HCT116 (cell line): ENCODE measurements around the gene XYLT1. TPM values are rescaled to one million over a fixed set of nuclear protein-coding genes. Genes with fewer than 3 reads are reported as not detected.

Source experiments
- ATAC-seq: fragments of 200-7000 bp; cut with Tn5 transposase; 2 replicates; pipeline ENCODE4 v1.9.1; 2020; ENCODE audit warnings: mild to moderate bottlenecking, moderate library complexity
- BruUV-seq: library from RNA; stranded (reverse); fragments of 400-500 nt; replicated peaks from 2 replicates; lab custom pipeline; 2021; lab: Mats Ljungman, UMichigan
- CTCF ChIA-PET: fragments of 300-600 bp; sonication (Branson Sonifier 250); formaldehyde crosslinking; loops from one replicate; lab custom pipeline; 2021; ENCODE audit warnings: antibody characterized with exemption; lab: Charles Lee
- POLR2A ChIA-PET: fragments of 300-600, 350-600 bp; sonication (Branson Sonifier 250); formaldehyde crosslinking; loops from one replicate; lab custom pipeline; 2021; ENCODE audit warnings: antibody characterized with exemption; lab: Charles Lee
- RAD21 ChIA-PET, 2 experiments: fragments of 300-600 bp; sonication (Branson Sonifier 250); formaldehyde crosslinking; loops; one replicate each; lab custom pipeline; 2023; ENCODE audit warnings: low total read pairs in 2 of 2; ENCODE audit not compliant: uncharacterized antibody in 2 of 2, unreplicated experiment in 2 of 2, low non-redundant PET in 1 of 2; lab: Charles Lee
- DNase-seq: peaks from one replicate; pipeline ENCODE4 v3.0.0-alpha.2; 2010; ENCODE audit warnings: low read depth, low spot score
- H2AFZ ChIP-seq: fragments of 200-600 bp; shearing (Covaris generic), sonication (generic); 2 replicates; pipeline ENCODE4 v1.6.1; 2017; ENCODE audit warnings: low read depth, mixed run types, mixed read lengths, antibody characterized with exemption, low read length; ENCODE audit not compliant: poor library complexity, severe bottlenecking
- H3K27ac ChIP-seq: 2 replicates; pipeline ENCODE4 v1.5.1; 2012; ENCODE audit warnings: low read depth, low read length
- H3K27me3 ChIP-seq: fragments of 200-600 bp; sonication (generic); 2 replicates; pipeline ENCODE4 v1.6.1; 2016; ENCODE audit warnings: mixed run types, low read length, mixed read lengths; ENCODE audit not compliant: insufficient read depth
- H3K36me3 ChIP-seq, 2 experiments: fragments of 200-500 bp in 1 of 2; fragments of 200-600 bp in 1 of 2; sonication (Bioruptor generic) in 1 of 2; sonication (generic) in 1 of 2; 2 replicates each; pipeline versions ENCODE4 v1.5.1 to v1.6.1; 2014 to 2016; ENCODE audit warnings: low read length in 2 of 2, inconsistent platforms in 1 of 2, mixed read lengths in 1 of 2, mixed run types in 1 of 2; ENCODE audit not compliant: insufficient read depth in 2 of 2, control insufficient read depth in 1 of 2
- H3K4me1 ChIP-seq, 2 experiments: fragments of 200-600 bp in 1 of 2; sonication (generic) in 1 of 2; 2 replicates each; pipeline versions ENCODE4 v1.5.1 to v1.6.1; 2012 to 2017; ENCODE audit warnings: low read length in 2 of 2, inconsistent platforms in 1 of 2, mild to moderate bottlenecking in 1 of 2, mixed read lengths in 1 of 2, mixed run types in 1 of 2, moderate library complexity in 1 of 2; ENCODE audit not compliant: insufficient read depth in 2 of 2, control insufficient read depth in 1 of 2
- H3K4me2 ChIP-seq: fragments of 200-600 bp; sonication (generic); 2 replicates; pipeline ENCODE4 v1.6.1; 2017; ENCODE audit warnings: mixed run types, low read length, mixed read lengths
- H3K4me3 ChIP-seq, 2 experiments: fragments of 200-600 bp in 1 of 2; sonication (generic) in 1 of 2; replicated peaks in 1 of 2; 2 replicates each; pipeline ENCODE4 v1.5.1; 2011 to 2016; ENCODE audit warnings: low read length in 2 of 2, control low read depth in 1 of 2, low read depth in 1 of 2, mild to moderate bottlenecking in 1 of 2, mixed read lengths in 1 of 2, mixed run types in 1 of 2
- H3K79me2 ChIP-seq: fragments of 200-600 bp; sonication (generic); 2 replicates; pipeline ENCODE4 v1.6.1; 2017; ENCODE audit warnings: mild to moderate bottlenecking, mixed run types, low read length, moderate library complexity, mixed read lengths; ENCODE audit not compliant: insufficient read depth
- H3K9ac ChIP-seq: fragments of 200-600 bp; sonication (generic); 2 replicates; pipeline ENCODE4 v1.6.1; 2016; ENCODE audit warnings: low read length, mixed read lengths
- H3K9me2 ChIP-seq: fragments of 200-600 bp; sonication (generic), shearing (Covaris generic); 2 replicates; pipeline ENCODE4 v1.6.1; 2017; ENCODE audit warnings: mixed run types, mild to moderate bottlenecking, moderate library complexity; ENCODE audit not compliant: insufficient read depth
- H3K9me3 ChIP-seq, 2 experiments: fragments of 200-500 bp in 1 of 2; fragments of 200-600 bp in 1 of 2; sonication (Bioruptor generic) in 1 of 2; sonication (generic) in 1 of 2; 2 replicates each; pipeline ENCODE4 v1.6.1; 2014 to 2017; ENCODE audit warnings: low read length in 2 of 2, mixed read lengths in 2 of 2, inconsistent platforms in 1 of 2, low read depth in 1 of 2, mild to moderate bottlenecking in 1 of 2, mixed run types in 1 of 2, moderate library complexity in 1 of 2; ENCODE audit not compliant: control insufficient read depth in 1 of 2, insufficient read depth in 1 of 2
- H4K20me1 ChIP-seq: fragments of 200-600 bp; sonication (generic), shearing (Covaris generic); 2 replicates; pipeline ENCODE4 v1.6.1; 2017; ENCODE audit warnings: mixed run types, mild to moderate bottlenecking, moderate library complexity; ENCODE audit not compliant: insufficient read depth
- ATF3 ChIP-seq: IDR thresholded peaks from 2 replicates; pipeline ENCODE4 v1.6.1; 2012
- CEBPB ChIP-seq: IDR thresholded peaks from 2 replicates; pipeline ENCODE4 v1.6.1; 2012; ENCODE audit warnings: low read depth
- ELF1 ChIP-seq: IDR thresholded peaks from 2 replicates; pipeline ENCODE4 v1.6.1; 2012; ENCODE audit warnings: low read depth, borderline replicate concordance
- EZH2 ChIP-seq: fragments of 200-600 bp; sonication (generic); IDR thresholded peaks from 2 replicates; pipeline ENCODE4 v1.6.1; 2017; ENCODE audit warnings: antibody characterized with exemption, mixed run types
- JUND ChIP-seq: IDR thresholded peaks from 2 replicates; pipeline ENCODE4 v1.6.1; 2012
- MAX ChIP-seq: IDR thresholded peaks from 2 replicates; pipeline ENCODE4 v1.6.1; 2012
- RAD21 ChIP-seq: IDR thresholded peaks from 2 replicates; pipeline ENCODE4 v1.6.1; 2012; ENCODE audit warnings: low read depth, mild to moderate bottlenecking
- ZBTB33 ChIP-seq: IDR thresholded peaks from 2 replicates; pipeline ENCODE4 v1.6.1; 2011; ENCODE audit warnings: mild to moderate bottlenecking, low read length, moderate library complexity; ENCODE audit not compliant: insufficient replicate concordance; ENCODE audit errors: extremely low read depth
- intact Hi-C: fragments of 100-400 bp; cut with micrococcal nuclease; formaldehyde crosslinking; loops from 2 replicates; pipeline ENCODE4 v1.10.0; 2022
- total RNA-seq: library from RNA; stranded (reverse); gene quantifications from one replicate; pipeline ENCODE4 v1.2.1, GENCODE V29; 2021; ENCODE audit not compliant: unreplicated experiment

Gene XYLT1
- total RNA-seq, 1 experiment from 2014 or later = 4.5 TPM

DNA sequence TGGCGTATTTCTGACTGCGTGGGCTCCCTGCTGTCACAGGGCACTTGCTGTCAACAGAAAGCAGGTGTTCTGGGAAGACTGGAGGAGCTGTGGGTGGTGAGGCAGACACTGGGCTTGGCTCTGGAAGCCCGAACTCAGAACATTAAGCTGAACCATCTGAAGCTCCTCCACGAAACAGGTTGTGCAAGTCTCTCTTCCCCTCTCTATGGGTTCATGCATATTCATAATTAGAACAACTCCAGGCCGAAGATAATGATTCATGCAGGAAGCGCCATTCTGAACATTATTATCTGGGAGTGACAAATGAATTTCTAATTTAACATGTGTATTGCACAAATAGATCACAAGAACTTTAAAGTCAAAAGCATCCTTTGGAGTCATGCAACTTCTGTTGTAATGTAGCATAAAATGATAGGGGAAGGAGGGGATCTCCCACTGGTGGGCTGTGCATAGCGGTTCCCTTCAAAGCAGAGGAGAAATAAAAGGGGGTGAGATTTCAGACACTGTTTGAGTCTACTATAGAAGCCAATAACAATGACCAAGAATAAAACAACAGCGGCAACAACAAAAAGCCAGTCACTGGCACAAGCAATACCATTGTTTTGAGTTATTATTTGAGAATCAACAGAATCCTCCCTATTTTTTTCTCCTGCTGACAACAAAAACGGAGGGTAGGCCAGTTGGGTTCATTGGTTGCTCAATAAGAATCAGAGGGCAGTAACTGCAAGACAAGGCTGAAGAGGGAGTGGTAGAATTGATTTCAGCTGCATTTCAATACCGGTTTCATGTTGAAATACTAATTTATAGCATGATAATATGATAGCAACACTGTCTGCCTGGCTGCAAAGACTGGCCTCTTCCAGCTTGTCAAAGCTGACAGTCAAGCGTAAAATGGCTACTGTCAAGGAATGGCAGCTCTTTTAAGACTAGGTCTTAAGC lies 407.3 kb downstream of the XYLT1 start:
- Histone ChIP-seq H2AFZ (no peak overlapping the region), H3K79me2 (no peaks in the 10 kb centered on the region), H4K20me1 (no peaks in the 10 kb centered on the region), H3K27ac (no peak overlapping the region), H3K4me2 (no peak overlapping the region), H3K9me2 (no peaks in the 10 kb centered on the region), H3K27me3 (peaks cover 18% of the 10 kb centered on the region), H3K9ac (no peak overlapping the region), H3K4me3 (no peak overlapping the region), H3K36me3 (no peaks in the 10 kb centered on the region), H3K9me3 (no peaks in the 10 kb centered on the region), H3K4me1 (no peaks in the 10 kb centered on the region)
- no TSS peak for BruUV-seq
- POLR2A ChIA-PET = no interaction called here
- DNase-seq = no peak
- CTCF ChIA-PET = no interaction called here
- no peak for ATAC-seq
- RAD21 ChIA-PET = no interaction called here
- intact Hi-C loops = no loop called here
- TF ChIP-seq ATF3 (no peak), RAD21 (no peak), EZH2 (no peak), JUND (no peak), CEBPB (no peak), MAX (no peak), ZBTB33 (no peak), ELF1 (no peak)
